ENCODE data around the gene PYGO2.

Gene PYGO2

GRCh38 chr1:154999571-155000410, 38.2 kb upstream of the PYGO2 start:
- Histone ChIP-seq H3K36me3 (replicated peaks; ENCODE audit: low read depth, low read length) (peaks cover 2% of the 10 kb centered on the region), H3K27ac (ENCODE audit: low read length) (peak overlapping the region; percentile 95), H3K27me3 (ENCODE audit: low read depth, low read length) (no peaks in the 10 kb centered on the region), H3K9ac (ENCODE audit: low read length) (peak overlapping the region; percentile 89), H3K79me2 (ENCODE audit: low read length) (peaks cover 22% of the 10 kb centered on the region), H3K4me2 (ENCODE audit: low read length) (peak overlapping the region; percentile 82), H3K4me3 (ENCODE audit: low read length) (peak overlapping the region; percentile 84), H3K4me1 (ENCODE audit: low read length) (peaks cover 35% of the 10 kb centered on the region), H2AFZ (ENCODE audit: low read depth, low read length) (no peak overlapping the region), H3K9me3 (ENCODE audit: insufficient read depth, low read length) (no peaks in the 10 kb centered on the region), H4K20me1 (ENCODE audit: insufficient read depth, low read length) (no peaks in the 10 kb centered on the region)
- no peak for TF ChIP-seq CTCF (IDR thresholded peaks at IDR 0.05; ENCODE audit: low read depth, low read length)
- TF ChIP-seq EZH2phosphoT487 (IDR thresholded peaks at IDR 0.05; ENCODE audit: low read depth), result no peak

GRCh38 chr1:154998818-154999570, 37.4 kb upstream of the PYGO2 start:
- Histone ChIP-seq H3K4me1 (ENCODE audit: low read length) (peaks cover 28% of the 10 kb centered on the region), H3K27ac (ENCODE audit: low read length) (peak overlapping the region; percentile 95)

GRCh38 chr1:154998201-154998780, 36.7 kb upstream of the PYGO2 start:
- Histone ChIP-seq H3K27me3 (ENCODE audit: low read depth, low read length) (no peaks in the 10 kb centered on the region), H3K27ac (ENCODE audit: low read length) (peak overlapping the region; percentile 95), H3K4me1 (ENCODE audit: low read length) (peaks cover 28% of the 10 kb centered on the region), H2AFZ (ENCODE audit: low read depth, low read length) (no peak overlapping the region), H3K79me2 (ENCODE audit: low read length) (peaks cover 7% of the 10 kb centered on the region), H3K4me2 (ENCODE audit: low read length) (peak overlapping the region; percentile 82), H3K36me3 (replicated peaks; ENCODE audit: low read depth, low read length) (no peaks in the 10 kb centered on the region), H3K9me3 (ENCODE audit: insufficient read depth, low read length) (no peaks in the 10 kb centered on the region), H4K20me1 (ENCODE audit: insufficient read depth, low read length) (no peaks in the 10 kb centered on the region), H3K9ac (ENCODE audit: low read length) (peak overlapping the region; percentile 89; the same call in 1 of the 2 replicates), H3K4me3 (ENCODE audit: low read length) (peak overlapping the region; percentile 84)
- TF ChIP-seq CTCF (IDR thresholded peaks at IDR 0.05; ENCODE audit: low read depth, low read length) (peak; percentile 54), EZH2phosphoT487 (IDR thresholded peaks at IDR 0.05; ENCODE audit: low read depth) (no peak)

More at GRCh38 chr1:154998818-154999570, 37.4 kb upstream of the PYGO2 start:
- Histone ChIP-seq H3K9ac (ENCODE audit: low read length) (peak overlapping the region; percentile 89), H3K79me2 (ENCODE audit: low read length) (peaks cover 14% of the 10 kb centered on the region), H2AFZ (ENCODE audit: low read depth, low read length) (no peak overlapping the region), H3K4me2 (ENCODE audit: low read length) (peak overlapping the region; percentile 82), H4K20me1 (ENCODE audit: insufficient read depth, low read length) (no peaks in the 10 kb centered on the region), H3K4me3 (ENCODE audit: low read length) (peak overlapping the region; percentile 84), H3K9me3 (ENCODE audit: insufficient read depth, low read length) (no peaks in the 10 kb centered on the region), H3K27me3 (ENCODE audit: low read depth, low read length) (no peaks in the 10 kb centered on the region), H3K36me3 (replicated peaks; ENCODE audit: low read depth, low read length) (peaks cover 2% of the 10 kb centered on the region)
- no peak for TF ChIP-seq EZH2phosphoT487 (IDR thresholded peaks at IDR 0.05; ENCODE audit: low read depth)
- peak; percentile 98 for TF ChIP-seq CTCF (IDR thresholded peaks at IDR 0.05; ENCODE audit: low read depth, low read length)

All from OCI-LY3 (cell line).